KBM-7 (cell line): ENCODE measurements around the gene NFATC3.

Experiments
- DNase-seq: peaks from one replicate; pipeline ENCODE4 v3.0.0-alpha.2; 2015
- in situ Hi-C: fragments of 300-500 bp; cut with MboI; formaldehyde crosslinking; loops from 2 replicates; pipeline ENCODE4 v1.14.3; 2020; ENCODE audit warnings: low sequenced_read_pairs, low pct_unique_long_range_greater_than_20kb, mixed read lengths

NFATC3 gene

GRCh38 chr16:68235108-68235886 lies 150.1 kb downstream of the NFATC3 start:
- in situ Hi-C loops, result no loop called here
- no peak for DNase-seq

DNA sequence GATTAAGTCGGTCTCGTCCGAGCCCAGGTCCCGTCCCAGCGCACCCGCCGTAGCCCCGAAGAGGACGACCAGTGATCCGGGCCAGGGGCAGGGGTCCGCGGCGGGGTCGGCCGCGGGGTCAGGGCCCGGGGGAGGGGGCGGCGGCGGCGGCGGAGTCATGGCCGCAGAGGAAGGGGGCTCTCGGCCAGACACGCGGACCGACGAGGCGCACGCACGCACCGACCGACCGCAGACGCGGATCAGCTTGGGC lies 150.6 kb downstream of the NFATC3 start, which contains the start of gene ESRP2:
Gene ESRP2, minus strand, starts transcription at position 241 of the 250 bp plus-strand sequence. Its CDS starts 82 bp downstream, at position 159.
- no peak for DNase-seq

DNA sequence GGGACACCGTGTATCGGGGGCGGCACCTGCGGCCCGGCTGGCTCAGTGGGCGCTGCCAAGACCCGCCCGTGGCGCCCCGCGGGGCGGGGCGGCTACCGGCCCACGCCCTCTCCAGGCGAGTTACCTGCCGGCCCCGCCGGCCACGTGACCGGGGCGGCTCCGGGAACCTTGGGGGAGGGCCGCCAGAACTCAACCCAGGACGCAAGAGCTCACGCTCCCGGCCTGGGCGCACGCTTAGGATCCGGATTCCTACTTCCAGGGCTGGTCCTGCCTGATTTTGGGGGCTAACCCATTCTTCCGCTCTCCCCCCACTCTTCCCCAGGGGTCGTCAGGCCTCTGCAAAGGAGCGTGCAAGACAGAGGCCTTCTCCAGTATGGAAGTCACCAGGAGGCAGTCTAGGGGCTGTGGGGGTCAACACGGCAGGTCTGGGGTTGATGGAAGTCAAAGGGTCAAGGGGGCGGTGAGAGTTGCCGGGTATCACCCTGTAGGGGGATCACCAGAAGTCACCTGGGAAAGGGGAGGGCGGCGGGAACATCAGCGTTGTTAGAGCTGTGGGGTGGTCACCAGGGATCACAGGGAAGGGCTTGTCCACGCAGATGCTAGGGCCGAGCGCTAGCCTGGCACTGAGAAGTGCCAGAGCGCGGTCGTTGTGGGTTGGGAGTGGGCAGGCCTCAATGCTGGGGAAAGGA lies 151.1 kb downstream of the NFATC3 start:
- no peak for DNase-seq
- in situ Hi-C loops, result no loop called here

More for the DNA sequence above, 150.6 kb downstream of the NFATC3 start, which contains the start of gene ESRP2:
- in situ Hi-C loops, result no loop called here

GRCh38 chr16:68236826-68237242 lies 151.7 kb downstream of the NFATC3 start:
- no peak for DNase-seq
- in situ Hi-C loops, result no loop called here

GRCh38 chr16:68237243-68238028 lies 152.3 kb downstream of the NFATC3 start:
- in situ Hi-C loops, result no loop called here
- peak; percentile 100 for DNase-seq

GRCh38 chr16:68238029-68238345 lies 152.8 kb downstream of the NFATC3 start:
- in situ Hi-C loops, result no loop called here
- DNase-seq, result no peak

- DNase-seq, result no peak
- in situ Hi-C loops, result no loop called here
Observed at GRCh38 chr16:68242085-68242484, 156.9 kb downstream of the NFATC3 start.

DNA sequence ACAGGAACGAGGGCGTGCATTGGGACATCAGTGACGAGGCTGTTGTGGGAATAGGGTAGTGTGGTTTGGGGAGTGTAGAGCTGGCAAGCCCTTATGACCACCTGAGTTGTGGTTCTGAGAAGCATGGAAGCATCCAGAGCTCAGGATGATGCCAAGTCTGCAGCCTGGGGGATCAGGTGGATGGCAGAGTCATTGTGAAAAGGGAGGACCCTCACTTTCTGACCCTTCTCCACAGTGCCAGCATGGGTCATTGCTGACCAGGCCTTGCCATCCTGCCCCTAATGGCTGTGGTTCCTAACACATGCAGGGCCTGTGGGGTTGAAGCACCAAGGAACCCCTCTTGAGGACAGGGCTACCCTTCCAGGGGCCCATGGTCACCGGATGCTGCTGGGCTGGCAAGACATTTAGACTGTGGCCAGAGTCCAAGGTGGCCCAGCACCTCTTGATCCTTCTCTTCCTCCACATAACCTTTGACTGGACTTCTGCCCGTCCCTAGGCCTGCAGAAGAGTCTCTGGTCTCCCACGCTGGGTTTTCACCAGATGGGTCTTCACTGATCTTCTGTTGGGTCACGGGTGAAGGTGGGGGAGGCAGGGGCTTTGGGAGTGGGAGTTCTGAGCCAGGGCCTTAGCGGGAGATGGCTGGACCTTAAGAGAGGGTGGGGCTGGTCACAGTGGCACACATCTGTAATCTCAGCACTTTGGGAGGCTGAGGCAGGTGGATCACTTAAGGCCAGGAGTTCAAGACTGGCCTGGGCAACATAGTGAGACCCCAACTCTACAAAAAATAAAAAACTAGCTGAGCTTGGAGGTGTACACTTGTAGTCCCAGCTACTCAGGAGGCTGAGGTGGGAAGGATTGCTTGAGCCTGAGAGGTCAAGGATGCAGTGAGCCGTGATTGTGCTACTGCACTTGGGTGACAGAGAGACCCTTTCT lies 158.0 kb downstream of the NFATC3 start:
- in situ Hi-C loops, result no loop called here
- no peak for DNase-seq

DNA sequence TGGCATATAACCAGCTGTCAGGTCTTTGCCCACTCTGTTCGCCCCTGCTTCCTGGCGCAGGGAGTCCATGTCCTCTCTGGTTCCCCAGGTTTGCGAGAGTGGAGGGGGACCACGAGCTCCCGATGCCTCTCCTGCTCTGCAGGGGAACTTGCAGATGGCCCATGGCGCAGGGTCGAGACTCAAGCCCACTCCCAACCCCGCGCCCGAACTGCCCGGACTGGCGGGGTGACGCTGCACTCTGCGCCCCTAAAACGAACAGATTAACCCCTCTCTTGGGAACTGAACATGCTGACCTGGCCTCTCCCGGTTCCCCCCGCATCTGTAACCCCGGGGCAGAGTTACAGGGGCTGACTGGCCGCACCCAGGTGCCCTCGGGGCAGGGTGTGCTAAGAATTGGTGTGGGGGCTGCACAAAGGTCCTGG lies 159.3 kb downstream of the NFATC3 start:
- no peak for DNase-seq
- in situ Hi-C loops, result no loop called here

DNA sequence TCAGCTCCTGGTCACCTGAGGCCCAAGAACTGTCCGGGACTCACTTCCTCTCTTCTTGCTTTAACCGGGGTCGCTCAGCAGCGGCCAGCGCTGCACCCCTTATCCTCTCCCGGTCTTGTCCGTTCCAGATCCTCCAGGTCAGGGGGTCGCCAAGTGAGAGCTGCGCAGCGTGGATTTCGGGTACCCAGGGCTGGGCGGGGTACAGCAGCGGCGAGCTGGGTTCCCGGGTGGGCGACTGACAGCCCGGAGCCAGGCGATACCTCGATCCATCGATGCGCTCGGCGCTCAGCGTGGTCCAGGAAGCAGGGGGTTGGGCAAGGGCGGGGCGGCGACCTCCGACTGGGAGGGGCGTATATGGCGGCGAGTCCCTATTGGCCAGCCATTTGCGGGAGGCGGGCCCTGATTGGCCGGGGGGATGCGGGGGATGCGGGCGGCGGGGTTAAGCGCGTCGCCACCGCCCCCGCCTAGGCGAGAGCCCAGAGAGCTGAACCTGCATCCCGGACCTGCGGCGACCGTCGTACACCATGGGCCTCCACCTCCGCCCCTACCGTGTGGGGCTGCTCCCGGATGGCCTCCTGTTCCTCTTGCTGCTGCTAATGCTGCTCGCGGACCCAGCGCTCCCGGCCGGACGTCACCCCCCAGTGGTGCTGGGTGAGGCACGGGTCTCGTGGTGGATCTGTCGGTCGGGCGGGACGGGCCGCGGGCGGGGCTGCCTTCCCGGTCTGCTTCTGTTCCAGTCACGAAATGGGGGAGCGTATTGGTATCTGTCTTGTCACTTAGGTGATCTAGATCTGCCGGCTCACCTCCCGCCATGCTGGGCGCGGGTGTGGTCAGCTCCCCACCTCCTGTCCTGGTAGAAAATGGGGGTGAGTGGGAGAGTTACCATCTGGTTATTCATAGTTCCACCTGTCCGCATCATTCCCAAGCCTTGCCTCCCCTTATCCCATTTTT lies 160.0 kb downstream of the NFATC3 start, which contains the start of gene PLA2G15:
Gene PLA2G15, plus strand, starts transcription at position 471 of the 951 bp plus-strand sequence. Its CDS starts 54 bp downstream, at position 525.
- in situ Hi-C loops, result no loop called here
- peak; percentile 88 for DNase-seq

GRCh38 chr16:68246121-68246520 lies 161.0 kb downstream of the NFATC3 start:
- DNase-seq, result no peak
- in situ Hi-C loops, result no loop called here

GRCh38 chr16:68246666-68247065 lies 161.5 kb downstream of the NFATC3 start:
- in situ Hi-C loops, result no loop called here
- no peak for DNase-seq

GRCh38 chr16:68247400-68247799 lies 162.2 kb downstream of the NFATC3 start:
- in situ Hi-C loops, result no loop called here
- DNase-seq, result peak; percentile 58

DNA sequence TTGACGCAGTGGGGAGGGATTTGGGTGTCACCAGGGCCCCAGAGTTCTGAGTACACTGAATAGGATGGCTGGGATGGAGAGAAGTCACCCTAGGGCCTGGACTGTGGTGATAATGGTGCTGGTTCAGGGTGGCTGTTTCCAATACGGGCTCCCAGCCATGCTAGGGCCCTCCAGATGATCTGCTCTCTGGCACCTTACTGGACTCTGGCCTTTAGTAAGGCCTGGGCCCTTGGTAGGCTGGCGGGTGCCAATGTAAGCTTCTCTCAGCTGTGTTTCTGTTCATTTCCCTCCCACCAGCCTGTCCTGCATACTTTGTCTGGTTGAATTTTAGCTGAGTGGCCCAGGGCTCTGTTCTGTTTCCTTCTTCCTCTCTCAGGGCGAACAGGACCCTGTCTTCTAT lies 162.8 kb downstream of the NFATC3 start:
- no peak for DNase-seq
- in situ Hi-C loops, result no loop called here

- in situ Hi-C loops, result no loop called here
- DNase-seq, result no peak
Observed at GRCh38 chr16:68249371-68249770, 164.2 kb downstream of the NFATC3 start.

DNA sequence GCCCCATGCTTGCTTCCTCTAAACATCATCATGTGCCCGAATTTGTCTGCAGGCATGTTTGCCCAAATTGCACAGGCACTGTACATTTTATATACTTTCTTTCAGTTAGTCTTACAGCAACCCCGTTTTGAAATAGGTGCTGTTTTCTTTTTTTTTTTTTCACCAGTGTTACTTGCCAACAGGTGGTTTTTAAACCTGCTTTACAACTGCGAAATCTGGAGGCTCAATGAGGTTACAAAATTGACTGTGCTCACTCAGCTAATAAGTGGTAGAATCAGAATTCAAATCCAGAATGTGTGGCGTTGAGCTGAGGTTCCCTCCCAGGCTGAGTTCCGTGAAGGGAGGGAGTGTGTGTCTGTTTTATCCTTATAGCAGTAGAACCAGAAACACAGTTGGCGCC lies 165.8 kb downstream of the NFATC3 start:
- in situ Hi-C loops, result no loop called here
- no peak for DNase-seq

GRCh38 chr16:68251832-68252231 lies 166.7 kb downstream of the NFATC3 start:
- no peak for DNase-seq
- in situ Hi-C loops, result no loop called here

GRCh38 chr16:68252383-68252782 lies 167.2 kb downstream of the NFATC3 start:
- in situ Hi-C loops, result no loop called here

More at GRCh38 chr16:68252383-68252782, 167.2 kb downstream of the NFATC3 start:
- DNase-seq, result no peak
